HUES64 (cell line): ENCODE data around the gene AIPL1.
A peak's percentile ranks its signal among the peaks of the same experiment; 100 is the strongest.

ENCODE experiments used
- H3K27ac ChIP-seq: 2 replicates; pipeline ENCODE4 v1.7.0; 2013; ENCODE audit warnings: low read depth, low read length, inconsistent platforms
- H3K27me3 ChIP-seq: 2 replicates; pipeline ENCODE4 v1.6.1; 2013; ENCODE audit warnings: mild to moderate bottlenecking, low read length; ENCODE audit not compliant: insufficient read depth
- H3K36me3 ChIP-seq: 2 replicates; pipeline ENCODE4 v1.6.1; 2013; ENCODE audit warnings: mild to moderate bottlenecking, low read length; ENCODE audit not compliant: insufficient read depth
- H3K4me1 ChIP-seq: 2 replicates; pipeline ENCODE4 v1.6.1; 2013; ENCODE audit warnings: mild to moderate bottlenecking, low read length, moderate library complexity; ENCODE audit not compliant: insufficient read depth
- H3K4me3 ChIP-seq: 2 replicates; pipeline ENCODE4 v1.5.1; 2013; ENCODE audit warnings: mild to moderate bottlenecking, low read length, moderate library complexity
- H3K9ac ChIP-seq: 2 replicates; pipeline ENCODE4 v1.6.1; 2013; ENCODE audit warnings: mild to moderate bottlenecking, low read depth, low read length
- H3K9me3 ChIP-seq: 2 replicates; pipeline ENCODE4 v1.6.1; 2013; ENCODE audit warnings: low read depth, low read length; ENCODE audit not compliant: insufficient read depth
- whole genome bisulfite sequencing: fragments of 150-250, 120-280 bp; methylation state at CpG from one replicate; pipeline ENCODE4 v1.1.7; 2013; ENCODE audit warnings: missing lambda C conversion rate; 5-methylcytosine and 5-hydroxymethylcytosine counted together

Gene AIPL1

DNA sequence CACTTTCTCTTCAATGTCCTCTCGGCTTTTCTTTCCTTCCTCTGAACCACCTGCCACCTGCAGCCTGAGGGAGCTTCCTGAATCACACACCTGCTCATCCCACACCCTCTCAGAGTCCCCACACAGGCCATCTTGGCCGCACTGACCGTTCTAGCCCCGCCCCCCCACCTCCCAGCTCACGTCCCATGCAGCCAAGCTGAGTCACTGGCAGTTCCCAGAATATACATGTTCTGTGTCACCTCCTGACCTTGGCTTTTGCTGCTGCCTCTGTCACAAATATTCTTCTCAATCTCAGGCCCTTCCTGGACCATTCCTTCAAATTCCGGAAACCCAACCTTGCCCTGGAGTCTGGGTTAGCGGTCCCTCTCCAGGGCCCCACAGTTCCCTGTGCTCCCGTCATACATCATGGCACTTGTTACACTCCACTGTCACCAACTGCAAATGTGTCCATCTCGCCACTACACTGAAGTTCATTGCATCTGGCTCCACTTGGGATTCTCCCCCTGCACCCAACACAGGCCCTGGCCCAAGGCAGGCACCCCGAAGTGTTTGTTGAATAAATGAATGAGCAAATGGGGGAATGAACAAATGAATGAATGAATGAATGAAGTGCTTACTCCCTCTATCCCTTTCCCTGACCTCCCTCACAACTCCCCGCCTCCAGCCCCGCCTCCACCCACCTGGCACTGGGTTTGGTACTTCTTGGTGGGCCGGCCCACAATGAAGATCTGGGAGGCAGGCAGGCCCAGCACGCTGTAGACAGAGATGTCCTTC is 22.2 kb upstream of the AIPL1 start:
- Histone ChIP-seq H3K4me1 (peaks cover 28% of the 10 kb centered on the region), H3K27me3 (peaks cover 4% of the 10 kb centered on the region; the same call in 1 of the 2 replicates), H3K36me3 (no peaks in the 10 kb centered on the region), H3K4me3 (no peak overlapping the region), H3K27ac (no peak overlapping the region), H3K9me3 (no peaks in the 10 kb centered on the region), H3K9ac (no peak overlapping the region)
- 70% methylated on average over 13 of the region's 14 CpGs for WGBS

DNA sequence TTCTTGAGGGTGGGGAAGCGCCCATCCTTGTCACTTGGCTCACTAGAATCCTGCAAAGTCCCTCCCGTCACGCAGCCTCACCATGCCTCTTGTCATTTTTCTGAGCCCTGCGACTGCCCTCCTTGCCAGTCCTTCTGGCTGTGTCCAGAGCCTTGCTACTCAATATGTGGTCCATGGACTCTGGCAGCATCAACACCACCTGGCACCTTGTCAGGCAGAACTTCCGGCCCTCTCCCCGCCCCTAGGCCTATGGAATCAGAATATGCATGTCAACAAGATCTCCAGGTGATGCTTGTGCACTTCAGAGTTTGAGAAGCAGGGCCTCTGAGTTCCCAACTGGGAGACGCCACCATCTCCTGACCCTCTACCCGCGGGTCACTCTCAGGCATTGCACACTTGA is 21.4 kb upstream of the AIPL1 start:
- Histone ChIP-seq H3K27ac (no peak overlapping the region), H3K36me3 (0 out of 2 replicates have a peak, but pooled peaks cover 1% of the 10 kb centered on the region), H3K9me3 (no peaks in the 10 kb centered on the region), H3K27me3 (peaks cover 4% of the 10 kb centered on the region; the same call in 1 of the 2 replicates), H3K4me1 (peaks cover 25% of the 10 kb centered on the region), H3K4me3 (no peak overlapping the region), H3K9ac (no peak overlapping the region)
- WGBS = 86% methylated on average over 9 of the region's 9 CpGs

DNA sequence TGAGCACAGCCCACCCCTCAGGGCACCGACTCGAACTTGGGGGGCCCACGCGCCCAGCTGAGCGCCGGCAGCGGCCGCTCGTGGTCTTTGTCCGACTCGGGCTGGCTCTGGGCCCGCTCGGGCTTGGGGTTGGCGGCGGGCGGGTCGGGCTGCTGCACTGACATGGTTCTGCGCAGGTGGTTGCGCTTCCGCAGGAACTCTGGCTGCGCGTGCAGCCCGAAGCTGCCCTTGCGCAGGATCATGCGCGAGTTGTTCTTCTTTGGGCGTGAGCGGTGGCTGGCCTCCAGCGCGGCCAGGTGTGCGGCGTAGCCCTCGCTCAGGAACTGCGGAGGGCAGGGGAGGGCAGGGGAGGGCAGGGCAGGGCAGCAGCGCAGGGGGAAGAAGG is 20.4 kb upstream of the AIPL1 start:
- Histone ChIP-seq H3K9me3 (no peaks in the 10 kb centered on the region), H3K27ac (no peak overlapping the region), H3K9ac (peak overlapping the region; percentile 81), H3K36me3 (peaks cover 10% of the 10 kb centered on the region), H3K4me3 (peak overlapping the region; percentile 67), H3K27me3 (peaks cover 4% of the 10 kb centered on the region; the same call in 1 of the 2 replicates), H3K4me1 (peaks cover 29% of the 10 kb centered on the region)
- WGBS = 1% methylated on average over 34 of the region's 35 CpGs

DNA sequence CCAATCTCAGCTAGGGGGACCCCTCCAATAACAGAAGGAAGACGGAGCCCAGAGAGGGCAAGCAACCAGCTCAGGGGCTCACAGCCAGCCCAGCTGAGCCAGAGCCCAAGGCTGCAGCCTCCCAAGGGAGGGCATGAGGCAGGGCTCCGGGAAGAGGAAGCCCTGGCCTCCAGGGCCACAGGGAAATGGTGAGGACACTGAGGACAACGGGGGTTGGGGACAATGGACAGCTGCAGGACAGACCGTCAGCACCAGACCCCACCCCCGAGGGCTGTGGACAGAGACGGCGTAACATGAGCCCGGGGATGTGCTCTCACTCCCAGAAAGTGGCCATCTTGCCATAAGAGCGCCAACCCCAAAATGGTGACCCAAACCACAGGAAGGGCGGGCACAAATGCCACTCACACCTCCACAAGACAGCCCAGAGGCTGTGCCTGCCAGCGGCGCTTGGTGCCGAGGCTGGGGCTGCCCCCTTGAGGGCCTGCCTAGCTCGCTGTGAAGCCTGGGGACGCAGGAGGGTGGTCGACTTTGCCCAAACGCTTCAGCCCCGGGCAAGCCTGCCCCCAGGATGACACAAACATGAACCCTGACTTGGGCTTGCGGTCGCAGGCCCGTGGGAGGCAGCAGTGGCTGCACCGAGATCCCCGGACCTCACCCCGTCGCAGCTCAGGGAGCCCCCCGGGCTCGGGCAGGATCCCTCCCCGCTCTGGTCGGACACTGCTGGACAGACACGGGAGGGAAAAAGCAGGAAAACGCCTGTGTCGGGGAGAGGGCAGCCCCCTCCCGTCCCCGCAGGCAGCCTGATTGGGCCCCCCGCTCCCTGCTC is 19.8 kb upstream of the AIPL1 start:
- Histone ChIP-seq H3K9ac (peak overlapping the region; percentile 81), H3K4me1 (peaks cover 31% of the 10 kb centered on the region)
- WGBS = 9% methylated on average over 35 of the region's 35 CpGs

DNA sequence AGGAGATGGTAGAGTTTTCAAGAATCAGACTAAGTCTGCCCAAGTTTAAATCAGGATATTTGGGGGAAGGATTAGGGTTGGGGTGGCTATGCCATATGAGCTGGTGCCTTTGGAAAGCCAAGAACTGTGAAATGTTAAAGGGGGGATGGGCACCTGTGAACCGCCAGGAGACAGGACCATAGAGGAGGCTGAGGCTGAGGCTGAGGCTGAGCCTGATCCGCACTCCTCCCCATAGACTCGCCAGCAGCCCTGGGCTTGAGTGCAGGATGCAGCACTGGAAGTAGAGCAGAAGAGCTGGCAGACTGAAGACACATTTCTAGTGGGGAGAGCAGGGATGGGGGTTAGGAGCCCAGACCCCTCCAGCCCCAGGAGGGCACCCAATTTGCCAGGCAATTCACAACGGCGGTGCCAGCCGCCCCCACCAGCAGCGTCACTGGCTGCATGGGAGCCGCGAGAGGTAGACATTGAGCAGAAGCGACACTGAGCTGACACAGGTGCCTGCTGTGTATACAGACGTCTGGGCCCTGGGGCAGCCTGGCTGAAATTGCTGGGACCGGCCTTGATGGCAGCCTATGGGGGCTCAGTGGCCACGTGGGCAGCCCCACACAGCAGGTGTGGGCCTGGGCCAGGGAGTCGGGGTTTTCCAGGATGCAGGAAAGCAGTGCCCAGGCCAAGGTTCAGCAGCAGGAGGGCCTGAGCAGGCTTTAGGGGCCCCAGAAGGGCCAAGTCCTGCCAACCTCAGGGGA is 18.5 kb upstream of the AIPL1 start:
- Histone ChIP-seq H3K9me3 (no peaks in the 10 kb centered on the region), H3K4me1 (peaks cover 31% of the 10 kb centered on the region), H3K27me3 (peaks cover 4% of the 10 kb centered on the region; the same call in 1 of the 2 replicates), H3K27ac (no peak overlapping the region), H3K36me3 (peaks cover 28% of the 10 kb centered on the region), H3K9ac (no peak overlapping the region), H3K4me3 (no peak overlapping the region)
- 75% methylated on average over 14 of the region's 14 CpGs for WGBS

More for the DNA sequence above, 19.8 kb upstream of the AIPL1 start:
- Histone ChIP-seq H3K4me3 (peak overlapping the region; percentile 67), H3K9me3 (no peaks in the 10 kb centered on the region), H3K27ac (no peak overlapping the region), H3K27me3 (peaks cover 4% of the 10 kb centered on the region; the same call in 1 of the 2 replicates), H3K36me3 (peaks cover 16% of the 10 kb centered on the region)

DNA sequence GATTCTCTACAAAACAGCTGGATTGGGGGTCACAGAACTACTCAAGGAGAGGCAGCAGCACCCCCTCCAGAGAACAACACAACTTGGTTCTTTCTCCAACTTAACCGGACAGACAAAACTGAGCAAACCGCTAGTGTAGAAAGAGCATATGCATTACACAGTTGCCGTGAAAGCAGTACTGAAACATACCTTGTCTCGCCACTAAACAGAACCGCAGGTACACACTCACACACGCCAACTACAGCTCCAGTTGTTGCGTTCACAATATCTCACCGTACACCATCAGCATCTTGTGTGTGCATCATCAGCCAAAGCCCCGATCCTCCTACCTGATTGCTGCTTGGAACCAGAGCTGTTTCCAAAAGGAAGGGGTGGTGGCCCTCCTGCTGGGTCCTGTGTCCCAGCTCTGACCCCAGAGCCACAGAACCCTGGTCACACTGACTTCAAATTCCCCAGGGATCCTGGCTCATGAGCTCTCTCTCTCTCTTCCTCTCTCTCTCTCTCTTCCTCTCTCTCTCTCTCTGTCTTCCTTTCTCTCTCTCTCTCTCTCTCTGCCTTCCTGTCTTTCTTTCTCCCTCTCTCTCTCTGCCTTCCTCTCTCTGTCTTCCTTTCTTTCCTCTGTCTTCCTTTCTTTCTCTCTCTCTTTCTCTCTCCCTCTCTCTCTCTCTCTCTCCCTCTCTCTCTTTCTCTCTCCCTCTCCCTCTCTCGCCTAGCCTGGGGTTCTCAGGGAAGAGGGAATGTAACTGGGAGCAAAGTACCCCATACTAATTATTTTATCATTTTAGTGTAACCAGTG is 17.7 kb upstream of the AIPL1 start:
- Histone ChIP-seq H3K27me3 (peaks cover 4% of the 10 kb centered on the region; the same call in 1 of the 2 replicates), H3K27ac (no peak overlapping the region), H3K36me3 (peaks cover 35% of the 10 kb centered on the region), H3K4me1 (peaks cover 31% of the 10 kb centered on the region), H3K9ac (no peak overlapping the region), H3K4me3 (no peak overlapping the region), H3K9me3 (no peaks in the 10 kb centered on the region)
- WGBS = 88% methylated on average over 9 of the region's 10 CpGs

DNA sequence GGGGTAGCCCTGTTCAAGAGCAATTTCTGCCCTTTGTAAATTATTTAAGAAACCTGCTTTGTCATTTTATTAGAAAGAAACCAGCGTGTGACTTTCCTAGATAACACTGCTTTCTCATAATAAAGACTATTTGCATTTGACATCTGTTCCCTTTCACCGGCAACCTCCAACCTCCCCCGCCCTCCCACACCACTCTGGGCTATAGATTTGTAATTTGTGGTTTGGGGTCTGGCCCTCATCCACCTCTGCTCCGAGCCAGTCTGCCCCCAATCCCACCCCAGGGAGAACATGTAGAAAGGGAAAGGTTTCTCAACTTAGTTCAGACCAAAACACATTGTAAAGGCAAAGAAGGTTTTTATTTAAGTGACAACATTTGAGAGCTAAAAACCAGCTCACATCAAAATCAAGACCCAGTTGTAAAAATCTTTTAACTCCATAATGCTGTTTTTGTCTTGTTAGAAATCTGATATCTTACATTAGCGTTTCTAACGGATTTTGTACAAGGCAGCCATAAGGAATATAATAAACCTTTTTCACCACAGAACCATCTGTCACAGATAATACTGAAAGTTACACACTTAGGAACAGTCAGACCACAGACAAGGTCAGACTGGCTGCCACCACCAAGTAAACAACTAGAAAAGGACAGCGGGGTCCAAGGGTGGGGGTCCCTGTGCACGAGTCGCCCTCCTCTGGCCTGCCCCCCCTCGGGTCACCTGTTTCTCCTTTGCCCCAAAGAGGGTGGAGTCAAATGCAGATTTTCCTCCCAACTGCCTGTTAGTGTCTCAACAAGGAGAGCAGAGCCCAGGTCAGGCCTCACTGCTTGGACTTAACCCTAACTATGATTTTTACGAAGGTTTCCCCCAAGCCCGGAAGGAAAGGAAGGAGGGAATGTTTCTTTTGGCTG is 16.3 kb upstream of the AIPL1 start:
- peaks cover 28% of the 10 kb centered on the region for H3K4me1 ChIP-seq
- no peak overlapping the region for H3K9ac ChIP-seq
- 55% methylated on average over 7 of the region's 12 CpGs for WGBS
- no peak overlapping the region; the same call in 1 of the 2 replicates for H3K27ac ChIP-seq
- peaks cover 4% of the 10 kb centered on the region; the same call in 1 of the 2 replicates for H3K27me3 ChIP-seq
- H3K36me3 ChIP-seq = peaks cover 49% of the 10 kb centered on the region
- H3K4me3 ChIP-seq = no peak overlapping the region
- H3K9me3 ChIP-seq = no peaks in the 10 kb centered on the region

DNA sequence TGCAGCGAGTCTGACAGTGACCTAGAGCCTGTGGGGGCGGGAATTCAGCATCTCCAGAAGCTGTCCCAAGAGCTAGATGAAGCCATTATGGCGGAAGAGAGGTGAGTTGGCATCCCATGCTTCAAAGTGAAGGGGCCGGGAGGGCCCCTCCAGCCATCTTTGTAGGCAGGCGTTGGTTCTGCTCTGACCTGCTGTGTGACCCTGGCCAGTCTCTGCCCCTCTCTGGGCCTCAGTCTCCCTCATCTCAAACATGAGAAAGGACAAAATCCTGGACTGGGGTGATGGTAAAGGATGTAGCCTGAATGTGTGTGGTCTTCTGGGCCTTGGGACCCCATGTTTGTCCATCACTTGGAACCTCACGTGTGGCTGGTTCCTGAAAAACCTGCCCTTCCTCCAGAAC is 14.4 kb upstream of the AIPL1 start:
- Histone ChIP-seq H3K4me3 (no peak overlapping the region), H3K4me1 (peaks cover 28% of the 10 kb centered on the region), H3K9ac (no peak overlapping the region), H3K27ac (no peak overlapping the region), H3K36me3 (peaks cover 61% of the 10 kb centered on the region), H3K9me3 (no peaks in the 10 kb centered on the region), H3K27me3 (peaks cover 1% of the 10 kb centered on the region; the same call in 1 of the 2 replicates)
- WGBS = 97% methylated on average over 6 of the region's 6 CpGs

DNA sequence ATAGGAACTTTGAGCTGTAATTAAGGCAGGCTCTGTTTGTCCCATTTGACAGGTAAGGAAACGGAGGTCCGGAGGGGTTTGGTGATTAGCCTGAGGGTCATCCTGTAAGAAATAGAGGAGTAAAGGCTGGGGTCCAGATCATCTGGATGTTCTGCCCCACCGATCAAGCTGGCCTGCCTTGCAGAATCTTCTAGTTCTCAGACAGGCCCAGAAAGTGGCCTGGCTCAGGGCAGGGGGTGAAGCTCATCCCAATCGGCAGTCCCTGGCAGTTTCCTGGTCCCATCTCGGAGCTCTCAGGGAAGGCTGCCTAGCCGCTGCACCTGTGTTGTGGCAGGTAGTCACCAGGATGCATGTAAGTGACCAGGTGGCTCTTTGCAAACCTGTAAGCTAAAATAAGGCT is 13.6 kb upstream of the AIPL1 start:
- Histone ChIP-seq H3K9me3 (no peaks in the 10 kb centered on the region), H3K27ac (no peak overlapping the region), H3K27me3 (no peaks in the 10 kb centered on the region), H3K36me3 (peaks cover 61% of the 10 kb centered on the region), H3K9ac (no peak overlapping the region), H3K4me3 (no peak overlapping the region), H3K4me1 (peaks cover 27% of the 10 kb centered on the region)
- WGBS = 95% methylated on average over 6 of the region's 6 CpGs
